ENCODE results near the gene GRID2.

- TF ChIP-seq CTCF (IDR thresholded peaks at IDR 0.05; ENCODE audit: low read depth, low read length, missing input control) (no peak), EGR1 (IDR thresholded peaks at IDR 0.05; ENCODE audit: low read depth in 2 of 2) (no peak), YY1 (IDR thresholded peaks at IDR 0.05) (no peak), MAX (IDR thresholded peaks at IDR 0.05) (no peak), RAD21 (IDR thresholded peaks at IDR 0.05) (no peak), REST (IDR thresholded peaks at IDR 0.05) (no peak), ZBTB33 (IDR thresholded peaks at IDR 0.05) (no peak), SP1 (IDR thresholded peaks at IDR 0.05) (no peak)
Measured at GRCh38 chr4:93813092-93813491, 1509.3 kb downstream of the GRID2 start.

Data from liver (tissue), 3 donors.